Measurements from ENCODE around the gene TTC4.
"Not testable (repeated sequence)": the region's sequence is repeated elsewhere in the genome, so short reads cannot be mapped to it uniquely, and the experiment has no call there.

The TTC4 gene

DNA sequence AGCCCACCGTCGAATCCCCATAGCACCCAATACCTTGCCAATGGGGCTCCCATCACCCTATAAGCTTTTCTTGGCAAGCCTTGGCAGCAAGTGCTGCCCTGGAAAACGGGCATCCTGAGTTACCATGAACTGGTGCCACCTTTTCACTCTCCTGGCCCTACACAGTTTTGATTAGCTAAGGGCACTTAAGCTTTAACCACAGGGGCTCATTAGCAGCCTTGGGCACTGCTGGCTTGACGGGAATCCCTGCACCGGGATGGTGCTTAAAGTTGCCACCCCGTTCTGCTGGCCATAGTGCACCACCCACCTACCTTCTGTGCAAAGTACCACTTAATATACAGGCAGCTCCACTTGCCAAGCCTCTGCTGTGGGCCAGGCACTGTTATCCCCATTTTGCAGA is 34.9 kb downstream of the TTC4 start:
- DNase-seq (ENCODE audit: low read depth), result no peak

DNA sequence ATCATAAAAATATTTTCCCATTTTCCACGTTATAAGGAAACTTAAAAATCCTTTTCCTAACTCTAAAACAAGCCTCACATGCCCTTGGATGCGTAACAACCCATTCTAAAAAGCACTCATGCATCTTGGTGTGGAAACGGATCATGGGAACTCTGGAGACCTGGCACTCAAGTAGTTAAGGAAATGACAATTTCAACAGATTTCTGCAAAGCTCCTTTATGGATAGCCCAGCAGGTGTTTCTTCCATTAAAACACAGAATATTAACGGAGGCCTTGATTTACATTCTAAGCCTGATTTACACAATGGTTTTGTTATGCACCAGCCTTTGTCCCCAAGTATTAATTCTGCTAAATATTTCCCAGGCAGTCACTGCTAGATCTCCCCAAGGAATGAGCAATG is 35.8 kb downstream of the TTC4 start:
- no peak for DNase-seq (ENCODE audit: low read depth)

DNA sequence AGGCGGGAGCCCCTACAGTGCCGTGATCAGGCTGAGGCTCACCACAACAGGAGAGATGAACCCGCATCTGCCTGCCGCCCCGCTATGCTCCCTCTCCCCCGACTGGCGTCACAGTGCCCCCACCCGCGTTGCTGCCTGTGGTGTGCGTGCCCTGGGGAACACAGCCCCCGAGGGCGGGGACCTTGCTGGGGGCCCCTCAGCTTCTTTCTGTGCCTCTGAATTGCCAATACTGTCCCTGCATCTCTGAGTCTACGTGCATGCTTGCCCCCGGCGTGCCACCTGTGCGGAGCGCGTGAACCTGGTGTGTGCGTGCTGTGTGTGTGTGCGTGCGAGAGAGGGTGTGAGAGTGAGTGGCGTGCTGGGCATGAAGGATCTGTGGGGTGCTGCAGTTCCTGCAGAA is 38.4 kb downstream of the TTC4 start:
- no peak for DNase-seq (ENCODE audit: low read depth)

DNA sequence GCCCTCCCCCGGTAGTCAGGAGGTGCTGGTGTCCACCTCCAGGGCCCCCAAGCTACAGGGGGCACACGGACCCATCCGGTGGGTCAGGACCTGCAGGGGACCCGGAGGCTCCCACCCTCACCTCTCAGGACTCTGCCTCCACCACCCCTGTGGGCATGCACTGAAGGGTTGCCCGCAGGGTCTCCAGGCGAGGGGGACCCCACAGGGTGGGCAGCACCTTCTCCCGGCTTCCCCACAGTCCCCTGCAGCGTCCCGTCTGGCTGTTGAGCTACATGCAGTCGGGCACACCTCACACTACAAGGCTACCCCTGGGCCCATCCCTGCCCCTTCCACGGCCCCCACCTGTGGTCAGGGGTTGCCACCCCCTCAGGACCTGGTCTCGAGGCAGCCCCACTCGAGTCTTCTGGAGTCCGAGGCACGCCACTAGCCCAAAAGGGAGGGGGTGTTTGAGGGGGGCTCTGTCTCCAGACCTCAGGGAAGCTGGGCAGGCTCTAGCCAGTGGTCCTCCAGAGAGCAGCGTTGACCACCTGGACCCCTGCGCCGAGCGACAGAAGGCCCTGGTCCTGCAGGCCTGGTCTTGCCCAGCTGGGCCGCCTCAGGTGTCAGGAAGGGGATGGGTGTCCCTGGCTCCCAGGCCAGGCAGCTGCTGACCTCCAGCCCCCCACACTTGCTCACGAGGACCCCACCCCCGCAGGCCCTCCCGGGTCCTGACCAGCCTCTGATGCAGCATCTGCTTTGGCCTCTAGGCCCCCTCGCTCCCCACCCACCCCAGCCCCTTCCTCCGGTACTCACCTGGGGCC is 39.0 kb downstream of the TTC4 start:
- DNase-seq (ENCODE audit: low read depth), result no peak

DNA sequence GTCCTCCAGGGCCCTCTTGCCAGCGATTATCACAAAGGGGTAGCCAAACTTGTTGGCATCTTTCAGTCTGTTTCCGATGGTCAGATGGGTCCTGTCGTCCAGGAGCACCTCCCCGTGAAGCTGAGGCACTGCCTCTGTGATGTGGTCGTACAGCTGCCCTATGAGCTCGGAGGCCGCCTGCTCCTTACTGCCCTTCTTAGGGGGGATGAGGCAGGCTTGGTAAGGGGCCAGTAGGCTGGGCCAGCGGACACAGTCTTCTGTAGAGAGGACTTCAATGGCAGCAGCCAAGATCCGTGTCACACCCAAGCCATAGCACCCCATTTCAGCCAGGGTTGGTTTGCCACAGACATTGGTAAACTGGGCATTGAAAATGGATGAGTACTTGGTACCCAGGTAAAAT is 42.2 kb downstream of the TTC4 start:
- DNase-seq (ENCODE audit: low read depth), result no peak

DNA sequence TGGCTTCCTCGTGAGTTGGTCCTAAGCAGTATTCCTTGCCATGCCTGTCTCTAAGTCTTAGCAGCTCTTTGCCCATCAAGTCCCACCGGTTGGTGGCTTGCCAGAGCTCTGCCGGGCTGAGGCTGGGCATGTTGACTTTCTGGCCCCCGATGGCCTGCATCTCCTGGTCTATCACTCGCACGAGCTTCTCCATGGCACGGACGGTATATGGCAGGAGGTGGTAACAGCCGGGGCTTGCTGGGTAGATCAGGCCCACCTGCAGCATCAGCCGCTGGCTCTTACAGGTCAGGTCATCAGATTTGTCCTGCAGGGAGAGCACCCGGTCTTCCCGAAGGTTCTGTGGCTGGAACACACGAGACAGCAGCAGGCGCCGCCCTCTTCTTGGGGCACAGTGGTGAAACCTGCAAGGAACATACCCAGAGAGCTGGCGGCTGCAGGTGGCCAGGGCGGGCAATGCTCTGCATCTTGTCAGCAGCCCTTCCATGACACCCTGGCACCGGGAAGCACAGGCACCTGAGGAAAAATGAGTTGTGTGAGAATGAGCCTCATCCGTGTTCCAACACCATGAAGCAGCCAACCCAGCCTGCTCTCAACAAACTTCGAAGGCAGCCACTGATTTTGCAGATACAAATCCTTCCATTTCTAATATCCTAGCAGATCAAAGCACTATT is 43.2 kb downstream of the TTC4 start:
- no peak for DNase-seq (ENCODE audit: low read depth)

DNA sequence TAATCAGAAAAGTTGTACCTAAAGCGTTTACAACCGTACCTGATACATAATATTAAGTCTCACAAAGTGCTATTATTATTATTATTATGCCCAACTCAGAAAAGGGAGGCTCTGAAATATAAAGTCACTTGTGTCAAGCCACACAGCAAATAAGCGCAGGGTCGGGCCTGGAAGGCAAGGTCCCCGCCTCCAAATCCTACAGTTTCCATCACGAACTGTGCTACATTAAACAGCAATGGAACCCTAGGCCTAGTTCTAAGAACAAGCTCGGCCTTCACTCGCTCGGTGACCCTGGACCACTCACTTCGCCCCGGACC is 48.1 kb downstream of the TTC4 start:
- no peak for DNase-seq (ENCODE audit: low read depth)

DNA sequence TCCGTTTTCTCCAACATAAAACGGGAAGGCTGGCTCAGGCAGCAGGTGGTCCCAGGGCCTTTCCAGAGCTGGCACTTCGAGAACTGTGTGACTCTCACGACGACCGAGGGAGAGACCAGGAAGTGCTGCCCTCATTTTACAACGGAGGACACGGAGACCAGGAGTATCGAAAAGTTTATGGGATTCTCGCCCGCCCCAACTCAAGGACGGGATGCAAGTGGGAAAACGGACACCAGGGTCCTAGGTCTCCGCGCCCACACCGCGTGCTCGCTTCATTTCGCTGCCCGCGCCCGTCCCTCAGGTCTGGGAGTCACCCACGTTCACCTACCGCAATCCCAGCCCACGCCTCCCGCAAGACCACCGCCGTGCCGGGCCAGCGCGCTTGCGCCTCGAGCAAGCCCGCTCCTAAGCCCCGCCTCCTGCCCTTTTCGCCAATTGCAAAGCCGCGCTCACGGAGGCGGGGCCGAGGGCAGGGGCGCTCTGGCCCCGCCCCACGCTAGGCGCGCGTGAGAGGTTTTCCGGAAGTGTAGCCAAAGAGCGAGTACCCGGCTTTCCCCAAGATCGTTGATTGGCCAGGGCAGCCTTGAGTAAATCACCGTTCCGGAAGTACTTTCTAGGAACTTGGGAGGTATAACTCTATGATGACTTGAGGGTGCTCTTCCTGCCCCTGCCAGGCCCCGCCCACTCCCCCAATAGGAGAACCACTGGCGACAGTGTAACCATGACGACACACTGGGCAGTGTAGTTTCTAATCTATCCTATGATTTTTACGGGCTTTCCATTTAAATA is 48.7 kb downstream of the TTC4 start, which contains the start of gene PARS2:
Gene PARS2 (minus strand): TSS at position 391 of the 789 bp plus-strand sequence. CDS start 5,362 bp downstream, outside the sequence.
- DNase-seq (ENCODE audit: low read depth), result peak; percentile 95

DNA sequence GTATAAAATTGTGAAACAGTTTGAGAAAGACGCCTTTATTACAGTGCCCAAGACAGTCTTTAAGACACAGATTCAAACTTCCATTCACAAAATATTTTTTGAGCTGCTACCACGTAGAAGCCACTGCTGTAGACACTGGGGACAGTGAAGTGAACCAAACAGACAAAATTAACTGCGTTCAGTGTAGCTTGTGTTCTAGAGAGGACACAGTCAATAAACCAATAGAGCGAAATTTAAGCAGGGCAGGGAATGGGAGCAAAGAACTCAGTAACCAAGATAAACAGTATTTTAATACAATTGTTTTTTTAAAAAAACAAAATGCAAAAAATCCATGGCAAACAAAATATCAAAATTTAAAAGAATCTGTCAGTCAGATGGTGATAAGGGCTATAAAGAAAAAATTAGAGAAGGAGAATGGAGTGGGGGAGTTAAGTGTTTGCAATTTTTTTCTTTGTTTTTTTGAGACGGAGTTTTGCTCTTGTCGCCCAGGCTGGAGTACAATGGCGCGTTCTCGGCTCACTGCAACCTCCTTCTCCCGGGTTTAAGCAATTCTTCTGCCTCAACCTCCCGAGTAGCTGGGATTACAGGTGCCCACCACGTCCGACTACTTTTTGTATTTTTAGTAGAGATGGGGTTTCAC is 49.4 kb downstream of the TTC4 start:
- DNase-seq (ENCODE audit: low read depth), result no peak

DNA sequence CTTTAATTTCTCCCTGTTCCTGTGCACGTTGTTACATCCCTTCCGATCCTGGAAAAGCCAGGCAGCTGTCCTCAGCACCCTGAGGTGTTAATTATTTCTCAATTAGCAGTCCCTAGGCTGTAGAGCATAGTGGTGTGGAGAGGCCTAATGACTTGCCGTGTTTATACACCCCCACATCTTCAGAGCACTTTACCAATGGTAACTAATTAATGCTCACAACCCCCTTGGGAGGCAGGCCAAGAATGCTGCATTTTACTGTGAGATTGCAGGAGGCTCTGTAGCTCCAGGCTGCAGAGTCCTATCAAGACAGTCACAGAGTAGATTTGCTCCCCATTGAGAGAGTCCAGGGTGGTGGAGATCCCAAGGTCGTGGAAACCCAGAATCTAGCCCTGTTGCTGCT is 51.1 kb downstream of the TTC4 start:
- no peak for DNase-seq (ENCODE audit: low read depth)

DNA sequence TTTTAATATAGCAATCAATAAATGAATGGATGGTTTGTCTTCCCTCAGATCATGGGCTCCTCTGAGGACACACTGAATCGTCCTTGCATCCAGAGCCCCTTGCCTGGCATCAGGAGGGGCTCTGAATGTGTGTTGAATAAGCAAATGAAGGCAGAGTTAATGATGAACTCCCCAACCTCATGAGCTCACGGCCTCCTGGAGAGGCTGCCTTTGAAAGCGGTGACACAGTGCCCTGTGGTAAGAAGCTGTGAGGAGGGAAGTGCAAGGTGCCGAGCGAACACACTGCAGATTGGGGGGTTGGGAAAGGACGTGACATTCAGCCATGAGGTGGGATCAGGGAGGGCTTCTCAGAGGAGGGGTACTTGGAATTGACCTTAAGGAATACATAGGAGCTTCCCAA is 51.9 kb downstream of the TTC4 start:
- no peak for DNase-seq (ENCODE audit: low read depth)

DNA sequence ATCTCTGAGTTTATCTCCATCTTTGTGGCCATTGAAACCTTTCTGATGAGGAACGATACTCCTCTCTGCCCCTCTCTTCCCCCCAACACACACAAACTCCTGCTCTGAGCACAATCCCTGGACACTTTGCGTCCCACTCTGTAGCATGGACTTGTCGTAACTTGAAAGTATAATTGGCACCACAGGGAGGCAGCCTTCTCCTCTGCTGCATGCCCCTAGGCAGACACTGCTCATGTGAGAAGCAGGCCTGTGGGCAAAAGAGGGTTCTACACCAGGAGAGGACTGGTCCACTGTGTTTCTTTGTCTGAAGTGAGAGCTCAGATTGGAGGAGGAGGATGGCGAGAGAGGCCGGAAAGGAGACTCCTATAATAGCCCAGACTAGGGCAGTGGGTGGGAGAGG is 52.4 kb downstream of the TTC4 start:
- DNase-seq (ENCODE audit: low read depth), result no peak

DNA sequence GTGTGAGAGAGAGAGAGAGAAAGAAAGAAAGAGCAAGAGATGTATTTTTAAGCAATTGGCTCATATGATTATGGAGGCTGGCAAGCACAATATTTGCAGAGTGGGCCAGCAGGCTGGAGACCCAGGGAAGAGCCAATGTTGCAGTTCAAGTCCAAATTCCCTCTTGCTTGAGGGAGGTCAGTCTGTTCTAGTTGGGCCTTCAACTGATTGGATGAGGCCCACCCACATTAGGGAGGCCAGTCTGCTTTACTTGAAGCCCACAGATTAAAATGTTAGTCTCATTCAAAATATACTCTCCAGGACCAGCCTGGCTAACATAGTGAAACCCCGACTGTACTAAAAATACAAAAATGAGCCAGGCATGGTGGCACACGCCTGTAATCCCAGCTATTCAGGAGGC is 57.3 kb downstream of the TTC4 start:
- no peak for DNase-seq (ENCODE audit: low read depth)

DNA sequence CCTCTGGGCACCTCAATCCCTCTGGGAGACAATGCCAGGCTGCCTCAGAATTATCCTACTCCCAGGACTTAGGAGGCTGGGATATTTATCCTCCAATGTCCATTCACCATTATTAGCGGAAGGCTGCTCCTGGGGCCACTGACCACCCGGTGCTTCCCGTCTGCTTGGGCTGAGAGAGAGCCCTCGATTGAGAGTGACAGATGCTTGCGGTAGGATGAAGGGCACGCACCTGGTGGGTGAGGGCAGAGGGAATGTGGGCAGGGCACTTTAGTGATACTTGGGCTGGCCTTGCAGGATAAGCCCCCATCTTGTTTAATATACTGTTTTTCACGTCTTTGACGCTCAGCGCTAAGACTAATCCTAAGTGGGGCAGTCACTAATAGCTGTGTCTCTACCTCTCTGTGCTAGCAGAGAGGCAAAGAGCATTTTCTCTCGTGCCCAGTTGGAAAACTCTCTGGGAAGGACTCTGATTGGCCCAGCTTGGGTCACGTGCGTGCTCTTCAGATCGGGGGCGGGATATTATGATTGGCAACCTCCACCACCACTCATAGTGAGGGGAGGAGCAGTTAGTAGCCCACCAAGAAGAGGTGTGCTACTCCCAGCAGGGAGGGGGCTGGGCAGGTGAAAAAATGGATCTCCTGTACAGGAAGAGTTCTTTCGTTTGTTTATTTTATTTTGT is 59.3 kb downstream of the TTC4 start:
- DNase-seq (ENCODE audit: low read depth), result no peak

DNA sequence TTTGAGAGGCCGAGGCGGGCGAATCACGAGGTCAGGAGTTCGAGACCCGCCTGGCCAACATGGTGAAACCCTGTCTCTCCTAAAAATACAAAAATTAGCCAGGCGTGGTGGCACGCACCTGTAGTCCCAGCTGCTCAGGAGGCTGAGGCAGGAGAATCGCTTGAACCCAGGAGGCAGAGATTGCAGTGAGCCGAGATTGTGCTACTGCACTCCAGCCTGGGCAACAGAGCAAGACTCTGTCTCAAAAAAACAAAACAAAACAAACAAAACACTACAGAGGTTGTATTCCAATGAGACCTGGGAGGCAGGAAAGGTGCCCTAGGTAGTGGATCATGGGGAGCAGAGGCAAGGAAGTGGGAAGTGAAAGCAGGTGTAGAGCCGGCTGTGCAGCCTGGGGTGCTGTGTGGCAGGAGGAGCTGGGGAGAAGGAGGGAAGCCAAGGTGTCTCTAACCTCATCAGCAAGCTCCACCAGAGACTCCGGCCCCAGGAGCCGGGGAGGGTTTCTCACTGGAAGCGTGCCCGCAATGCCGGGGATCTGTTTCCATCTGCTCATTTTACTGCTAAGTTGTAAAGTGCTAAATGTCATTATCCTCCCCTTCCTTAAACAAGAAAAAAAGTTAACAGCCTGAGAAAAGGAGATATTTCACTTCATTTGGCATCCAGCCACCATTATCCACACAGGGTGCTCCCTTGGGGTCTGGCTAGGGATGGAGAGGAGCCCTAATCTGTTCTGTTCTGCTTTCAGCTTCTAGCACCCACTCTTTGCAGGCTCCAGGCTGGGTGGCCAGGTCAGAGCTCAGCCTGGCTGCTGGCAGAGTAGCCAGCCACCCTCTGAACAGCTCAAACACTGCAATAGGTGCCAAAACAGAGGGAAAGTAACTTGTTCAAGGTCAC is 60.4 kb downstream of the TTC4 start:
- DNase-seq (ENCODE audit: low read depth), result not testable (repeated sequence)

DNA sequence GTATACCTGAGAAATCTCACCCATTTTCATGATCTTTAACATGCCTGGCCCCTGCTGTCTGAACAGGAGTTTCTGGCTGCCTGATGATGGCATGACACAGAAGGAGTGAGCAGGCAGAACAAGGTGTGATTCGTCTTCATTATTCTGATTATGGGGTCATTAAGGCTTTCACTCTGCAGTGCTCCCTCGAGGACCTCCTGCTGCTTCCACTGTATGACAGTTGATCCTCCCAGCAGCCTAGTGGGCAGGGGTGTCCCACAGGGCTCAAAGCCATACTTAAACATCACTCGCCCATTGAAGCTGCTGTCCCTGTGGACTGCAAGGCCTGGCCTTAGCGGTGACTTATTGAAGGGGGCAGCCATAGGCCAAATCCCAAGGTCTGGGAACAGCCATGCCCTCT is 61.4 kb downstream of the TTC4 start:
- no peak for DNase-seq (ENCODE audit: low read depth)

DNA sequence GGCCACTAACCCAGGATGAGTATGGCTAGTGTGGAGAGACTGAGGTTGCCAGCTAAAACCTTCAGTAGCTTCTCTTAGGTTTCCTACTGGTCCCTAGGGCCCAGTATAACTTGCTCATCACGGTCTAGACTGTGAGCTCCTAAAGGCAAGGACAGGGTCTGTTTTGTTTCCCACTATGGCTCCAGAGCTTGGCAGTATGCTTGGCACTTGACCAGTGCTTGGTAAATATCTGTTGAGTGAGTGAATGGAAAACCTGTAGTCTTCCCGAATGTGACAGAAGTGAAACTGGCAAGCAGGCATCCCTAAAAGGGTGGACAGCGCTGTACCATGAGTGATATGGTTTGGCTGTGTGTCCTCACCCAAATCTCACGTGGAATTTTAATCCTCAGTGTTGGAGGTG is 61.8 kb downstream of the TTC4 start:
- DNase-seq (ENCODE audit: low read depth), result no peak

DNA sequence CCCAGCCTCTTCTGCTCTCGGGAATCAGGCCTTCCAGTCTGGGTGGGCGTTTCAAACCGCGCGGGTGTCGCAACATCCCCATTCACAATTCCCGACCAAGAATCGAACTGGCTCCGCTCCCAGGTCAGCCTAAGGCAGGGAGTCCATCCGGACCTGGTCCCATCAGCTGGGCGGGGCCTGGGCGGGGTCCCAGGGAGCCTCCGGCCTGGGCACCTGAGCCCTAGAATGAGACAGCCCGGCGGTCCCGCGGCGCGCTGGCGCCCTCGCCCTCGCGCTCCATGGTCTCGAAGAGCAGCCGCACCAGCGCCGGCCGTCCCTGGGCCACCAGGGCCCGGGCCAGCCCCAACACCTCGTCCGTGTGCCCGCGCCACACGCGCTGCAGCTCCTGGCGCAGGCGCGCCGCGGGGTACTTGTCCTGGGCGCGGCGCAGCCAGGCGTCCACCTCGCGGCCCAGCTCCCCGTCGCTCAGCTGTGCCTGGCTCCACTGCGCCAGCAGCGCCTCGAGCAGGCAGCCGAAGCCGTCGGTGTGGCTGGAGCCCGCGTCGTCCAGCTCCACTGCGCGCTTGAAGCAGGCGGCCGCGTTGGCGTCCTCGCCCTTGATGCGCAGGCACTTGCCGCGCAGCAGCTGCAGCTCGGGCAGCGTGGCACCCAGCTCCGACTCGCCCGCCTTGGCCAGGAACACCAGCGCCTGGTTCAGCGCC is 65.5 kb downstream of the TTC4 start:
- no peak for DNase-seq (ENCODE audit: low read depth)

DNA sequence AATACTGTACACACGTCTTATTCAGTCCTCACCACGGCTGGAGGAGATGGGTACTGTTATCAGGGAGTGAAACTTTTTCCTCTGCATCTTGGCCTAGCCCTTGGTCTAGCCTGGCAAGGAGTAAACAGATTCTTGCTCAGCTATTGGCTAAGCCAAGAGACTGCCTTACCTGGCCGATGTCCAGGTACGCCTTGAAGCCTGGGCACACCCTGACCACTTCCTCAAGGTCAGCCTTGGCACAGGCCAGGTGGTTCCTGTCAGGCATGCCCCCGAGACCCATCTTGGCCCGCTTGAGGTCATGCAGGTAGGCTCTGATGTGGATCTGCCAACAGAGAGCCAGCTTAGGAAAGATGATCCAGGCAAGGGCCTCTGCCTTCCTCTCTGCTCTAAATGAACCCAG is 66.5 kb downstream of the TTC4 start:
- no peak for DNase-seq (ENCODE audit: low read depth)

DNA sequence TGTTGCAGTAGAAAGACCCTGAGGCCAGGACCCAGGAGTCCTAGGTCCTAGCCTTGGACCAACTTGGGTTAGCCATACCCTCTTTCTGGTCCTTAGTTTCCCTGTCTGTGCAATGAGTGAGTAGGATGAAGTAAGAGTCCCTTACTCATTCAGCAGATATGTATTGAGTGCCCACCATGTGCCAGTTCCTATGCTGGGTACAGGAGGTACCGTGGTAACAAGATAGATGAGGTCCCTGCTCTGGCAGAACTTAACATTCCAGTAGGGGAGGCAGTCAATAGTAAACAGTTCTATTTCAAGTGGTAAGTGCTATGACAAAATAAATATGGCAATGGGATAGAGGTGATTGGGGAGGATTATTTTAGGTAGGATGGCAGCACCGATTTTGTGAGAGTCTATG is 66.9 kb downstream of the TTC4 start:
- DNase-seq (ENCODE audit: low read depth), result no peak
